ENCODE results near the gene NSMCE3. TPM values are rescaled to one million over a fixed set of nuclear protein-coding genes. Genes with fewer than 3 reads are reported as not detected.
"Not testable (repeated sequence)": the region's sequence is repeated elsewhere in the genome, so short reads cannot be mapped to it uniquely, and the experiment has no call there.

NSMCE3 gene
- polyA plus RNA-seq, 6 donors from 2014 or later = 33.7 to 43.3 (median 40.4) TPM

DNA sequence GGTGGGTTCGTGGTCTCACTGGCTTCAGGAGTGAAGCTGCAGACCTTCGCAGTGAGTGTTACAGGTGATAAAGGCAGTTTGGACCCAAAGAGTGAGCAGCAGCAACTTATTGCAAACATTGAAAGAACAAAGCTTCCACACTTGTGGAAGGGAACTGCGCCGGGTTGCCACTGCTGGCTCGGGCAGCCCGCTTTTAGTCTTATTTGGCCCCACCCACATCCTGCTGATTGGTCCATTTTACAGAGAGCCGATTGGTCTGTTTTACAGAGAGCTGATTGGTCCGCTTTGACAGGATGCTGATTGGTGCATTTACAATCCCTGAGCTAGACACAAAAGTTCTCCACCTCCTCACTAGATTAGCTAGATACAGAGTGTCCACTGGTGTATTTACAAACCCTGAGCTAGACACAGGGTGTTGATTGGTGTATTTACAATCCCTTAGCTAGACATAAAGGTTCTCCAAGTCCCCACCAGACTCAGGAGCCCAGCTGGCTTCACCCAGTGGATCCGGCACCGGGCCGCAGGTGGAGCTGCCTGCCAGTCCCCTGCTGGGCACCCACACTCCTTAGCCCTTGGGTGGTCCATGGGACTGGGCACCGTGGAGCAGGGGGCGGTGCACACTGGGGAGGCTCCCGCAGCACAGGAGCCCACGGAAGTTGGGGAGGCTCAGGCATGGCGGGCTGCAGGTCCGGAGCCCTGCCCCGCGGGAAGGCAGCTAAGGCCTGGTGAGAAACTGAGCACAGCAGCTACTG is 45.2 kb downstream of the NSMCE3 start:
- not testable (repeated sequence) for H3K9me3 Mint-ChIP-seq; H3K4me1 Mint-ChIP-seq; DNase-seq; H3K27ac Mint-ChIP-seq; H3K36me3 Mint-ChIP-seq; ATAC-seq (ENCODE audit: low read depth in 2 of 2); H3K4me3 Mint-ChIP-seq
- peaks cover 9 to 34% (median 18%) of the 10 kb centered on the region in 3 donors for H3K27me3 Mint-ChIP-seq

DNA sequence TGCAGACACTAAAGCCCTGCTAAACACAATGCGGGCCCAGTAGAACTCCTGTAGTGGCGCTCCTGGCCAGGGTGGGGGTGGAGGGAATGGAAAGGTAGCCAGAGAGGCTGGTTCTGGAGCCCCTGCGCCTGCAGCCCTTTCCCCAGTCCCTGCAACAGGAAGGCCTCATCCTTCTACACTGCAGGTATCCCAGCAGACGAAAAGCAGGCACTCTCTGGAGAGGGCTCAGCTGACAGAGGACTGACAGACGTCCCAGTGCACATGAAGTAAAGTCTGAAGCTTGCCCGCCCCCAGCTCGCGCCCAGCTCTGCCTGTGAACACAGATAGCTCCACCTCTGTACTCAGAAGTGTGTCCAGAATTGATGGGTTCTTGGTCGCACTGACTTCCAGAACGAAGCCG is 46.0 kb downstream of the NSMCE3 start:
- ATAC-seq (ENCODE audit: low read depth in 2 of 2) (no peak), DNase-seq (no peak)
- H3K27me3 Mint-ChIP-seq = peaks cover 9 to 31% (median 15%) of the 10 kb centered on the region in 3 donors
- no peaks in the 10 kb centered on the region for H3K4me1 Mint-ChIP-seq
- H3K4me3 Mint-ChIP-seq = no peak overlapping the region
- no peaks in the 10 kb centered on the region for H3K36me3 Mint-ChIP-seq
- H3K27ac Mint-ChIP-seq = no peak overlapping the region
- H3K9me3 Mint-ChIP-seq = peaks cover 0 to 6% (median 1%) of the 10 kb centered on the region in 7 donors

DNA sequence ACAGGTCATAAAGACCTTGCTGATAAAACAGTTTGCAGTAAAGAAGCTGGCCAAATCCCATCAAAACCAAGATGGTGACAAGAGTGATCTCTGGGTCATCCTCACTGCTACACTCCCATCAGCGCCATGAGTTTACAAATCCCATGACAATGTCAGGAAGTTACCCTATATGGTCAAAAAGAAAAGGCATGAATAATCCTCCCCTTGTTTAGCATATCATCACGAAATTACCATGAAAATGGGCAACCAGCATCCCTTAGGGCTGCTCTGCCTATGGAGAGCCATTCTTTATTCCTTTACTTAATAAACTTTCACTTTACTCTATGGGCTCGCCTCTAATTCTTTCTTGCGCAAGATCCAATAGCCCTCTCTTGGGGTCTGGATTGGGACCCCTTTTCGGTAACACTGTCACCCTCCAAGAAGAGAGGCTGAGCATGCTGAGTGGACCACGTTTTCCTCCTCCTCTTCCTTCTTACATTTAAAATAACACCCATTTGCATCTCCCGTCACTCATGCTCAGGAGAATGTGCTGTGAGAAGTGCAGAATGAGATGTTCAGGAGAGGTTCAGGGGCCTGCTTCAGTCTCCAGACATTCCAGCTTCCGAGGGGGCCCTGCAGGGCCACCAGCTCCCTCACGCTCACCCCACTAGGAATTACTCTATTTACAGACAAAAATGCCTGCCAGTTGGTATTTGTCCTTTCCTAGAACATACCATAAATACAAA is 47.3 kb downstream of the NSMCE3 start:
- Mint-ChIP-seq H3K9me3 (peaks cover 0 to 6% (median 1%) of the 10 kb centered on the region in 7 donors), H3K27ac (peak overlapping the region in 1 of 6 donors; percentile 60), H3K4me1 (no peaks in the 10 kb centered on the region), H3K36me3 (no peaks in the 10 kb centered on the region), H3K27me3 (peaks cover 9 to 31% (median 17%) of the 10 kb centered on the region in 3 donors), H3K4me3 (no peak overlapping the region)
- ATAC-seq (ENCODE audit: low read depth in 2 of 2) = no peak
- no peak for DNase-seq

DNA sequence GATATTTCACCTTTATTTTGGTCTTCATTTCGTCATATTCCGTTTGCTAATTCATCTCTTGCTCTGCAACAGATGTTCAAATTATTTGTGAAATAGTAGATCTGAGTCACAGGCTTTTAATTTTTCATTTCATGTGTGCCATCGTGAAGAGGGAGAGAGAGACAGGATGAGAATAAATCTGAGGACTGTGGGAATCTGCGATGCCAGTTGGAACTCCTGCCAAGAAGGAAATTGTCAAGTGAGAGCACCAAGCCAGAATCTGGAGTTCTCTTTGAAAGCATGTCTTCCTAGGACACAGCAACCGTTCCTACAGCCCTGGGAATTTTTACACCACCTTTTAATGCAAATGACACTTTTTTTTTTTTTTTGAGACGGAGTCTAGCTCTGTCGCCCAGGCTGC is 48.8 kb downstream of the NSMCE3 start:
- ATAC-seq (ENCODE audit: low read depth in 2 of 2) (no peak), DNase-seq (no peak)
- Mint-ChIP-seq H3K36me3 (no peaks in the 10 kb centered on the region), H3K27me3 (peaks cover 6 to 30% (median 8%) of the 10 kb centered on the region in 3 donors), H3K9me3 (peaks cover 0 to 6% (median 1%) of the 10 kb centered on the region in 7 donors), H3K27ac (no peak overlapping the region), H3K4me3 (no peak overlapping the region), H3K4me1 (no peaks in the 10 kb centered on the region)

DNA sequence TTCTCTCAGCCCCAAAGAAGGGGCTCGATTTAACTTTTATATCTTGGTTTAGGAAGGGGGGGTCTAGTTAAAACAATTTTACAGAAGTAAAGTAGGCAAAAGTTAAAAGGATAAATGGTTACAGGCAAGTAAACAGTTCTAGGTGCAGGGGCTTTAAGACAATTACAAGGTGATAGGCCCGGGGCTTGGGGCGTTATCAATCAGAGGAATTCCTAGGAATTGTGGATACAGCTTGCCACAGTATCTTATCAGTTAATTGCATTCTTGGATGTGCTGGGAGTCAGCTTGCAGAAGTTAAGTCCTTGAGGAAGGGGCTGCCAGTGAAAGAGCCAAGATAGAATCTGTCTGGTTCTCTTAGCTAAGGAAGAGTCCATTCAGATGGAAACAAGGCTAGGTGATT is 52.7 kb downstream of the NSMCE3 start:
- Mint-ChIP-seq H3K27ac (no peak overlapping the region), H3K9me3 (peaks cover 0 to 5% (median 3%) of the 10 kb centered on the region in 7 donors), H3K4me3 (no peak overlapping the region), H3K4me1 (no peaks in the 10 kb centered on the region), H3K27me3 (peaks cover 8 to 31% (median 10%) of the 10 kb centered on the region in 3 donors), H3K36me3 (no peaks in the 10 kb centered on the region)
- ATAC-seq (ENCODE audit: low read depth in 2 of 2) (no peak), DNase-seq (no peak)
